ENCODE data around the gene ACSL5.

DNA sequence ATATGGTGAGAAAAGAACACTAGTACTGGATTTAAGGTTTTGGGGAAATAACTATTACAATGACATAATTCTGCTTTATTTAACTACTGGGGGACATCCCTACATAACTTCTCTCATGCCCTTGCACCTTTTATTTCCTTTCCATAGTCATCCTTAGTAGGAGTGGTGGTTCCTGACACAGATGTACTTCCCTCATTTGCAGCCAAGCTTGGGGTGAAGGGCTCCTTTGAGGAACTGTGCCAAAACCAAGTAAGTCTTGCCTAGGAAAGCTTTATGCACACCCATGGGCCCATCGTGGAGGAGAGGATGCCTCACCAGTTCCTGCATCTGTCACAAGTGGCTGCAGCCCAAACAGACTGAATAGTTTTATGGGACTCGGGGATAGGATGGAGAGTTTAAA lies 52.2 kb downstream of the ACSL5 start:
- TF ChIP-seq CTCF (conservative IDR thresholded peaks at IDR 0.05; ENCODE audit: low read depth, low read length) = no peak
- no peak for TF ChIP-seq EZH2phosphoT487 (IDR thresholded peaks at IDR 0.05; ENCODE audit: borderline replicate concordance, low read length)
- no peak for TF ChIP-seq EZH2 (IDR thresholded peaks at IDR 0.05; ENCODE audit: low read length, unreplicated experiment)

Measured in PC-3 (cell line).